Stimulated activated CD4-positive, alpha-beta T cell treated with anti-CD3 and anti-CD28 coated beads, TNF-alpha, amount 100 ng/mL, for 24 hours (primary cell): ENCODE measurements around the gene YTHDC2.

Source experiments
- DNase-seq, 3 experiments: peaks; one replicate each; pipeline ENCODE4 v3.0.0-alpha.2; 2020; ENCODE audit warnings: low read depth in 3 of 3

The YTHDC2 gene

DNA sequence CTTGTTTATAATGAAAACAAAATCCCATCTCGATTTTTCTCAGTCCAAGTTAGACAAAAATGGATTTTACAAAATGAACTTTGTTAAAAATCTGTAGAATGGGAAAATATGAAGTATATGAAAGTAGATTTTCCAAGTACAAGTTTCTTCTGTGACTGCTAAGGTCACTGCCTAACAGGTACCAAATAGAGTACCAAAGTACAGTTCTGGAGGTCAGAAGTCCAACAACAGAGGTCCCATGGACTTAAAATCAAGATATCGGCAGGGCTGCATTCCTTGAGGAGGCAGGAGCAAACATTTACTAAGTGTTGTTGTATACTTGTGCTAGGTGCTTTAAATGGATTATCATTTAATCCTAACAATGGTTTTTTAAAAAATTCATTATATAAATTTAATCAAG lies 5.9 kb downstream of the YTHDC2 start:
- DNase-seq, result no peak

DNA sequence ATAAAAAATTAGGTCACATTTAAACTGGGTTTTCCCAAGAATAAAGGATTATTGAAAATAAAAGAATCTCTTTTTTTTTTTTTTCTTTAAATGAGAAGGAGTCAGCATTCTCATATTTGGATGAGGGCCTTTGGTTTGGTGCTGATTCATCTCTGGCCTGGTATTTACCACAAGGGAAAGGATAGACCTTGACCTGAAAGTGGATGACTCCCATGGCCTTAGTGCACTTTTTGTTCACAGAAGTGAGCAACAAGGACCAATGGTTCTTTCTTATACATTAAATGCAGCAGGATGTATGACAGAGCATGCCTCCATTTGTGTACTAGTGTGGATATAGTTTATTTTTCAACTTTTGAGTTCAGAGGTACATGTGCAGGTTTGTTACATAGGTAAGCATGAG lies 6.9 kb downstream of the YTHDC2 start:
- no peak for DNase-seq

DNA sequence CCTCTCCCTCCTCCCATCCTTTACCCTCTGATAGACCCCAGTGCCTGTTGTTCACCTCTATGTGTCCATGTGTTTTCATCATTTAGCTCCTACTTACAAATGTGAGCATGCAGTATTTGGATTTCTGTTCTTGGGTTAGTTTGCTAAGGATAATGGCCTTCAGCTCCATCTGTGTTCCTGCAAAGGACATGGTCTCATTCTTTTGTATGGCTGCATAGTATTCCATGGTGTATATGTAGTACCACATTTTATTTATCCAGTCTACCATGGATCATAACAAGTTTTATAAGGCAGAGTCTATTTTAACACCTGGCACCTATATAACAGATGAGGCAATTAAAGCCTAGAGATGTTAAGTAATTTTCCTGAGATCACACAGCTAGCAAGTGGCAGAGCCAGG lies 7.4 kb downstream of the YTHDC2 start:
- no peak for DNase-seq

DNA sequence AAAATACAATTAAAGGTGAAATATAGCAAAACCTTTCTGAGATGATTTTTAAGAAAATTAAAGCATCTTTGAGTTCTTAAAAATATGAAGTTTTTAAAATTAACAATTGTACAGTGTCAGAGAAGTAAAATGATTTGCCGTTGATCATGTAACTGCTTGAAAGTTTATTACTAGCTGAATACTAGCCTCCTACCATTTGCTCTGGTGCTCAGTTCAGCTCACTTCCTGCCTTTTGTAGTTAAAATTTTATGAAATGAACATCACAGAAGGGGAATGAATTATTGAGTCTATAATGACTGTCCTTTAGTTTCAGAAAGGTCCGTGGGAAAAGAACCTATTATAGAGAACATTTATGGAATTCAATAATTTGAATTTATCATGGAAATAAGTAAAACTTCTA lies 9.7 kb downstream of the YTHDC2 start:
- DNase-seq, result no peak

DNA sequence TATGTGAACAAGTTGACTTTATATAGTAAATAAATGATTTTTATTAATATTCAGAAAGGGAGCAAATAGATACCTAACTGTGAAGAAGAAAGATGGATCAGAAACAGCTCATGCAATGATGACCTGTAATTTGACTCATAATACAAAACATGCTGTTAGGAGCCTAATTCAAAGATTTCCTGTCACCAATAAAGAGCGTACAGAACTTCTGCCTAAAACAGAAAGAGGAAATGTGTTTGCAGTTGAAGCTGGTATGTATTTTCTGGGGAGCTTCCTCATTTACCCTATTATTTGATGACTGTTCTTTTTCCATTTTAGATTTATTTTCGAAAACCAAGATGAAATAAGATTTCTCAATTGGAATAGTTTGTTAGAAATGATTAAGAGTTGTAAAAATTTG lies 11.4 kb downstream of the YTHDC2 start:
- no peak for DNase-seq

GRCh38 chr5:113526421-113526820 lies 12.9 kb downstream of the YTHDC2 start:
- DNase-seq, result no peak

DNA sequence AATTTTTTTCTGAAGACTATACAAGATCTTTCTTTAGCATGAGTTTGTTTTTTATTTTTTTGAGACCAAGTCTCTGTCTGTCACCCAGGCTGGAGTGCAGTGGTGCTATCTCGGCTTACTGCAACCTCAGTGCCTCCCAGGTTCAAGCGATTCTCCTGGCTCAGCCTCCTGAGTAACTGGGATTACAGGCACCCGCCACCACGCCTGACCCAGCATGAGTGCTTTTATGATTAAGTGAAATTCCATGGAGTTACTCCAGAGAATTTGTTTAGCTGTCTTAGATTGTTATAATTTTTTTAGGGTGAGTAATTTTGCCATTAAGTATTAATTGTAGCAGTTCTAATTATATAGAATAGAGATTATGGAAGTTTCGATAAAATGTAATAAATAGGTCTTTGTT lies 14.3 kb downstream of the YTHDC2 start:
- no peak for DNase-seq

- DNase-seq, result no peak
Measured at GRCh38 chr5:113531481-113532159, 18.1 kb downstream of the YTHDC2 start.

DNA sequence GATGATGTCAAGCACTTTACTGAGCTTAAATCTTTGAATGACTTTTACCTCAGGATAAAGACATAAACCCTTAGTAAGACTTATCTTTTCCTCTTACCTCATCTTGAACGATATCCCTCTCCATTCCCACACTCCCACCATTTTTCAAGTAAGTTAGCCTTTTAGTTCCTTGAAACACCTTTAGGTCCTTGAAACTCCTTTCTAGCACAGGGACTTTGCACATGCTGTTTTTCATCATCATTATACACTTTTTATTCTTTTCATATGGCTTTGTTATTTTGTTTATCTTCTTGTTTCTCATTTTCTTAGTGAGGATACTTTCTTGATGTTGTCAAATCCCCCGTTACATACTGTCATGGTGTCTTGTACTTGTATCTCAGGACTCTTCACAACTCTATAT lies 24.8 kb downstream of the YTHDC2 start:
- no peak for DNase-seq

- no peak for DNase-seq
Measured at GRCh38 chr5:113546703-113547183, 33.2 kb downstream of the YTHDC2 start.

DNA sequence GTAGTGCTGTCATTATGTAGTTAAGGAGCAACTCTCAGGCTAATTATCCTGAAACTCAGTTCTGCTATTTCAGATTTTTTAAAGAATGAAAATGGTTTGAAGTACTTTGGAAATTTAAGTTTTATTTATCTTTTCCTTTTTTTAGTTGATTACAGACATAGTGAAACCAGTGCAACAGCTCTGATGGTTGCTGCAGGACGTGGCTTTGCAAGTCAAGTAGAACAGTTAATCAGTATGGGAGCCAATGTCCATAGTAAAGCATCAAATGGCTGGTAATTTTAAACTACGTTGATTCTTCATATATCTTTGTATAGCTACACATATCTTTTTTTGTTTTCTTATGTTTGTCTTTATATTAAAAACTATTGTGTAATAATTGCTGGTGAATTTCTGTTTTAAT lies 34.9 kb downstream of the YTHDC2 start:
- no peak for DNase-seq

- DNase-seq, result no peak
Measured at GRCh38 chr5:113552137-113552536, 38.6 kb downstream of the YTHDC2 start.

GRCh38 chr5:113552620-113553019 lies 39.1 kb downstream of the YTHDC2 start:
- no peak for DNase-seq

- DNase-seq, result no peak
Measured at GRCh38 chr5:113562828-113563400, 49.4 kb downstream of the YTHDC2 start.

- no peak for DNase-seq
Measured at GRCh38 chr5:113569396-113569795, 55.9 kb downstream of the YTHDC2 start.

GRCh38 chr5:113572716-113573115 lies 59.2 kb downstream of the YTHDC2 start:
- DNase-seq, result no peak

GRCh38 chr5:113574417-113574816 lies 60.9 kb downstream of the YTHDC2 start:
- DNase-seq, result no peak

DNA sequence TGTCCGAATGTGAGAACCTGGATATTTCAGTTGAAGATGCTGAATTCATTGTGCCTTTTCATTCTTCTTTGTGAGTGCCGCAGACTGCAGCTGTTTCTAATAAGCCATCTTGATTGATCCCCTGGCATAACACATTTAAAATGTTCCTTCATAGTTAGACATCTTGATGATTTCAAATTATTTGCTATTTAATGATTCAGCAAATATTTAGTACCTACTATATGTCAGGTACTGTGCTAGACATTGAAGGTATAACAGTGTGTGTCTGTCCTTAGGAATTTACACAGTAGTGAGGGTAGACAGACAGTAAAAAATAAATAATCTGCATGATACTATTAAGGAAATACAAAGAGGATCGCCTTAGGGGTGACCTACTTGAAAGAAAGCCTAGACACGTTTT lies 61.6 kb downstream of the YTHDC2 start:
- DNase-seq, result no peak

GRCh38 chr5:113578091-113578490 lies 64.6 kb downstream of the YTHDC2 start:
- DNase-seq, result no peak

DNA sequence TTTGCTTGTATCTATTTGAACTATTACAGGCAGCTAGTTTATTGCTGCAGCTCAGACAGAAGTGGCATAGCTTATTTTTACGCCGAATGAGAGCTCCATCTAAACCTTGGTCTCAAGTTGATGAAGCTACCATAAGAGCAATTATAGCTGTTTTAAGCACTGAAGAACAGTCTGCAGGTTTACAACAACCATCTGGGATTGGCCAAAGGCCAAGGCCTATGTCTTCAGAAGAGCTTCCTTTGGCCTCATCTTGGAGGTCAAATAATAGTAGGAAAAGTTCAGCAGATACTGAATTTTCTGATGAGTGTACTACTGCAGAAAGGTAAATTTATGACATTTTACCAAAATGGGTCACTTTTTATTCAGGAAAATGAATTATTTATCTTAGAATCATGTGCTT lies 67.9 kb downstream of the YTHDC2 start:
- no peak for DNase-seq

DNA sequence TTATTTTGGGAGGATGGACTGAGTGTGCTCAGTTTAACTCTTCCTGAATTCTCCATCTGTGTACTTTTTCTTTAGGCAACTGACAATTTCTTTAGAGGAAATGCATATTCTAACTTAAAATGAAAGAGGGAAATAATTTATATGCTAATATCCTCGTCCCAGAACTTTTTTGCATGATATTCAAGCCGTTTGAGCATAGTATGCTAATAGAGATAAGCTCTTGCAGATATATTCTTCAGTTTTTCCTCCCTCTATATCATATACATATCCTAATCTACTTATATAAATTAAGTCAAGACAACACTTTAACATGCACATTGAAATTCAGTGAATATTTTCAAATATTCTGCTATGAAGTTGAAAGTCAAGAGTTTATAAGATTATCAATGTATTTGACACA lies 84.7 kb downstream of the YTHDC2 start:
- no peak for DNase-seq

GRCh38 chr5:113598926-113599325 lies 85.4 kb downstream of the YTHDC2 start:
- no peak for DNase-seq

DNA sequence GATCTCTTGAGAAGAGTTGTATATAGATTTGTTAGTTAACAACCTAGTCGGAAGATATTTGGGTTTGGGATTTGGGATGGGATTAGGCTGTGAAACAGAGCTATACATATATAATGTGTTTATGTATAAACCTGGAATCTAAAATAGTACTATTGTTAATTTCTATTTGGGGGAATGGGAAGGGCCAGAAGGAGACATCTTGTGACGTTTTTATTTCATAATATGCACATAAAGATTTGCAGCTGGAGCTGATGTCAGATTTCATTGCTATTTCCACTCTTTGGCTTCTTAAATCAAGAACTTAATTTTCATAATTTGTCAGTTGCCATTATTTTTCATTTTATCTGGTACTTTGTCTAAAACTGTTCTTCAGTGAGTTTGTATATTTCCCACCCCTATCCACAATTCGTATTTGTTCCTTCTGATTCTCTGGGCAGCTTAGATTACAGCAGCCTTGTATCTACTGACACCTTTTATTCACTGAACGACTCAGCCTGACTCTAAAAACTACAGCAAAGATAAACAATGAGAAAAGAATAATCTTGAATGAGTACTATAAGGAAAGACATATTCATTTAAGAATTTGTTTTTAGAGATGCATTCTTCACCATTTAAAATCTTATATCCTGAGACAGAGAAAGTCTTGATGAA lies 86.9 kb downstream of the YTHDC2 start:
- DNase-seq, result no peak
